GM21825 (cell line): ENCODE results near the gene CHD6.

Experiments used
- ATAC-seq: cut with Tn5 transposase; IDR thresholded peaks from one replicate; pipeline ENCODE4 v1.9.1; 2021; ENCODE audit warnings: mild to moderate bottlenecking, moderate library complexity; ENCODE audit not compliant: unreplicated experiment

CHD6 gene

GRCh38 chr20:41359541-41360011 is 258.6 kb downstream of the CHD6 start:
- no peak for ATAC-seq

DNA sequence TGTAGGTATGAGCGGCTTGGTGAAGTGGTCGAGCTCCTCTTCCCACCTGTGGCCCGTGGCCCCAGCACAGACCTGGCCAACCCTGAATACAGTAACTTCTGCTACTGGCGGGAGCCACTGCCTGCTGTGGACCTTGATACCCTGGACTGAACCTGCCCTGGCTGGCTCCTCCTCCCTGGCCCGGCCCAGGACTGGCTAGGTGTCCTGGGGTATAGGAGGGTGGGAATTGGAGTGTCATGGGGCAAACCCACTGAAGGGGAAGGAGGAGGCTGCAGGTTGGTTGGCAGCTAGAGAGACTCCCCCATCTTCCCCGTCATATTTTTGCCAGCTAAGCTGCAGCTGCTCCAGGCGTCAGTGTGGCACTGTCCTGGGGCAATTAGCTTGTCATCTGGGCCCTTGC is 259.5 kb downstream of the CHD6 start:
- ATAC-seq = no peak

DNA sequence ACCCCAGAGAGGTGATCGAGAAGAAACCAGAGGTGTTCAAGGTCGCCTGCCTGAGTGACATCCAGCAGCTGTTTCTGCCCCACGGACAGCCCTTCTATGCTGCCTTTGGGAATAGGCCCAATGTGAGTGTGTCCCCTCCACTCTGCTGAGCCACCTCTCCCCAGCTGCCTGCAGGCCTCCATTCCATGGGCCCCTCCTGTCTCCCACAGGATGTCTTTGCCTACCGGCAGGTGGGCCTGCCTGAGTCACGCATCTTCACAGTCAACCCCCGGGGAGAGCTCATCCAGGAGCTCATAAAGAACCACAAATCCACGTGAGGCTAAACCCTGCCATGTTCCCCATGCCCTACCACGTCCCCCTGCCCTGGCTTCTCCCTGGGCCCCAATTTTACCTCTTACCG is 259.9 kb downstream of the CHD6 start:
- ATAC-seq = no peak

DNA sequence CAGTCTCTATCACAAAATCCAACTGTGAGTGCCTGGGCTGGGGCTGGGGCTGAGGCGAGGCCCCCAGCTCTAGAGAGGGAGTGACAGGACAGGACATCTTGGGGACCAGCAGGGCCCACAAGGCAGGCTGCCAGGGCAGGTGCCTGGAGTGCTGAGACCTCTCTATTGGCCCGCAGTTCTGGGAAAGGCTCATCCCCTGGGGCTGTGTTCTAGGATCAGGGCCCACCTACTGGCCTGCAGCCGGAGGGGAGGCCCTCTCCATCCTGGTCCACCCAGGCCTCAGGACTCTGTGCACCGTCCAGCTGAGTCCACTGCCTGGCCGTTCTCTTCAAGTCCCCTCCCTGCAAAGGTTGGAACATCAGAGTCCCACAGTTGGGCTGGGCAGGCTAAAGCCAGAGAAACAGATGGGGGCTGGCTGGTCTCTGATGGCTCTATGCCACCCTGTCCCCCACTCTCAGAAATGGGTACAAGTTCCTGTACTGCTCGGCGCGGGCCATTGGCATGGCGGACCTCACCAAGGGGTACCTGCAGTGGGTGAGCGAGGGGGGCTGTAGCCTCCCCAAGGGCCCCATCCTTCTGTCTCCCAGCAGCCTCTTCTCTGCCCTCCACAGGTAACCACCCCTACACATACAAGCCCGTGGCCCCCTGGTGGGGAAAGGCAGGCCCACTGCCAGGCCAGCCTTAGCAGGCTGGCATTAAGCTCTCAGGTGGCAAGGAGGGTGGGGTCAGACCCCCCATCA is 260.6 kb downstream of the CHD6 start:
- ATAC-seq = no peak

DNA sequence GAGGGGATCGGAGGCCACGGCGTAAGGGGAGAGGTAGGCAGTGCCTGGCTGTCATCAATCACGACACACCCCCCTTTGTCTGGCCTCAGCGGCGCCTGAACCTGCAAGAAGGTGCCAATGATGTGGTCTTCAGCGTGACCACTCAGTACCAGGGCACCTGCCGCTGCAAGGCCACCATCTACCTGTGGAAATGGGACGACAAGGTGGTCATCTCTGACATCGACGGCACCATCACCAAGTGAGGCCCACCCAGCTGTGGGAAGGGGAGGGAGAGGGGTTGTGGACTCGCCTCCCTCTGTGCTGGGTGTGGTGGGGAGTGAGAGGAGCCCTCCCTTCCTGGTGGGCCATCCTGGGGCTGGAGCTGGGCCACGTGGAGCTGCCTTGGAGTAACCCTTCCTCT is 261.2 kb downstream of the CHD6 start:
- no peak for ATAC-seq

- no peak for ATAC-seq
Observed at GRCh38 chr20:41355598-41356203, 262.5 kb downstream of the CHD6 start.

GRCh38 chr20:41355192-41355591 is 263.0 kb downstream of the CHD6 start:
- ATAC-seq = no peak

- no peak for ATAC-seq
Observed at GRCh38 chr20:41353530-41353929, 264.6 kb downstream of the CHD6 start.

DNA sequence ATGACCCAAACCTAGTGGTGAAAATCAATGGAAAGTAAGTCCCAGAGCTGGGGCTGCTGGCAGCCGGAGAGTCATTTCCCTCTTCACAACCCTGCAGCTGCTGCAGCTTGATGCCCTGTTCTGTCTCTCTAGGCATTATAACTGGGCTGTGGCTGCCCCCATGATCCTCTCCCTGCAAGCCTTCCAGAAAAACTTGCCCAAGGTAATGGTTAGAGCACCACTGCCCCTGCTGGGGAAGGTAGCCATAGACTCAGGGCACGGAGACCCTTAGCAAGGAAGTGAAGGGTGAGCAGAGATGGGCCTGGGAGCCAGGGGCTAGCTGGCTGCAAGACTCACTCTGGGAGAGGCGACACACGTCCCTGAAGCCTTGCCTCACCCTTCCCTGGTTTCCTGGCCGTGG is 265.5 kb downstream of the CHD6 start:
- ATAC-seq = no peak

DNA sequence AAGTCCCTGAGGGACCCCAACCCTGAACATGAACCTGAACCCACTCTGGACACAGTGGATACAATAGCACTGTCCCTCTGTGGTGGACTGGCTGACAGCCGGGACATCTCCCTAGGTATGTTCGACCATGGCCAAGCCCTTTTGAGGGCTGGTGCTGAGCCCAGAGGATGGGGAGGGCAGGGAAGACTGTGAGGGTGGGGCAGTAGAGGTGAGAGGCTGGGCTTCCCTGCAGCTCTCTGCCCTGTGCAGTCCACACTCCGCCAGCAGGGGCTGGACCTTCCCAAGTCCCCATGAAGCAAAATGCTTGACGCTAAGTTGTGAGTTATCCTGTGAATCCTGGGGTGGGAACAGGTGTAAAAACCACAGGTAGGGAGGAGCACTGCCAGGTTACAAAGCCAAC is 266.1 kb downstream of the CHD6 start:
- no peak for ATAC-seq
